ENCODE data around the gene SMPD4.
"Not testable (repeated sequence)": the region's sequence is repeated elsewhere in the genome, so short reads cannot be mapped to it uniquely, and the experiment has no call there.

The SMPD4 gene

DNA sequence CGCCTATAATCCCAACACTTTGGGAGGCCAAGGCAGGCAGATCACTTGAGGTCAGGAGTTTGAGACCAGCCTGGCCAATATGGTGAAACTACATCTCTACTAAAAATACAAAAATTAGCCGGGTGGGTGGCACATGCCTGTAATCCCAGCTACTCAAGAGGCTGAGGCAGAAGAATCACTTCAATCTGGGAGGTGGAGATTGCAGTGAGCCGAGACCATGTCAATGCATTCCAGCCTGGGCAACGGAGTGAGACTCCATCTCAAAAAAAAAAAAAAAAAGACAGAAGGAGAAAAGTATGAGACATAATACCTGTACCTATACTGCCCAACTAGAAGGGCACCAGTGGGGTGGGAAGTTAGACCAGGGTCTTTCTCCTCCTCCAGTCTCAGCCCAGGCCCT is 22.0 kb downstream of the SMPD4 start:
- DNase-seq (ENCODE audit: low read depth in 1 of 2, low spot score in 1 of 2), result not testable (repeated sequence)

DNA sequence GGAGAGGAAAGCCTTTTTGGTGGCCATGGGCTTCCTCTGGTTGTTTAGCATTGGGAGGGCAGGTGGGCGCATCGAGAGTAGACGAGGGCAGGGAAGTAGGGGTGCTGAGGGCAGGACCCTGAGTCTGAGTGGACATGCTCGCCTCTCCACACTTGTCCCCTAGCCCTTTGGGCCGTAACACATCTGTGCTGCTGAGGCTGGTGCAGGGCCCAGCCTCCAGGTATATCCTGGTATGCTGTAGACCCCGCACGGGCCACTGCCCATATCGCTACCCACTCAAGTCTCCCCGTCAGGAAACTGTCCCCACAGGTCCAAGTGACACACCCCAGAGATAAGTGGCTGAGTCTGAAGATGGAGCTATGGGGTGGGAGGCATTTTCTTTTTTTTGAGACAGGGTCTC is 22.8 kb downstream of the SMPD4 start:
- DNase-seq (ENCODE audit: low read depth in 1 of 2, low spot score in 1 of 2), result no peak

GRCh38 chr2:130157825-130158514 is 23.4 kb downstream of the SMPD4 start:
- DNase-seq (ENCODE audit: low read depth in 1 of 2, low spot score in 1 of 2), result not testable (repeated sequence)

GRCh38 chr2:130157354-130157753 is 24.0 kb downstream of the SMPD4 start:
- not testable (repeated sequence) for DNase-seq (ENCODE audit: low read depth in 1 of 2, low spot score in 1 of 2)

- no peak for DNase-seq (ENCODE audit: low read depth in 1 of 2, low spot score in 1 of 2)
Measured at GRCh38 chr2:130156624-130157004, 24.8 kb downstream of the SMPD4 start.

- DNase-seq (ENCODE audit: low read depth in 1 of 2, low spot score in 1 of 2), result peak in 1 of 2 donors; percentile 10
Measured at GRCh38 chr2:130155956-130156623, 25.3 kb downstream of the SMPD4 start.

DNA sequence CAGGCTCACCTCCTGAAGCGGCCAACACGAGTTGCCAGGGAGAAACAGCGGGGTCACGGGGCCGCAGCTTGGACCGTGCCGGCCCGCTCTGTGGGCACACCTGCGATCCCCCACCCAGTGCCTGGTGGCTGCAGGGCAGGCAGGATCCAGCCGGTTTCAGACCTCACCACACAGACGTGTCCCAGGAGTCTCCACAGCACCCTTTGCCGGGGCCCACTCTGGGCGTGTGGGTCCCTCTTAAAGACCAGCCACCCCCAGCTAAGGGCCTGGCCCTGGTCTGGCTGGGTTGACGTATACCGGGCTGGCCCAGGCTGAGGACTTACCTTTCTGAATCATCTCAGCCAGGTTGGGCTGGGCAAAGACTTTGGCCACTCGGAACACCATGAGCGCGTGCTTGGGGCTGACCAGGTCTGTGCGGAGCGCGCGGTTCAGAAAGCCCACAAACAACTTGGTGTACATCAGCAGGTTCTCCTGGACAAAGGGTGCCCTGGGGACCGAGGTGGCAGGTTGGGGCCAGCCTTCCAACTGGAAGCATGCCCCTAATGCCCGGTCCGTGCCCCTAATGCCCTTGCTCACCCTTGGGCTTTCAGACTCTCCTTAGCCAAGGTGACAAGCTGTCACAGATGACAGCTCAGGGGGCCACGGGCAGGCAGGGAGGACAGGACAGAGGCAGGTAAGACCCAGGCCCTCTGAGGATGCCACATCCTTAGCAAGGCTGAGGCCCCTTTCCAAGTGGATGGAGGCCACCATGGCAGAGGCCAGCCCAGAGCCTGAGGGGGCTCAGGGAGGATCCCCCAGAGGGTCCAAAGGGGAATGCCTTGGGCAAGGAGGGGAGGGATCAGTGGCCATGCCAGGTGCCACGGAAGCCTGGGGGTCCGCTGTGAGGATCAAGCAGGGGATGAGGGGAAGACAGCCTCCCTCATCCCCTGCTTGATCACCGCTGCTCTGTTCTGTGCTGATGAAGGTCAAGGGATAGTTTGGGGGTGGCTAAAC is 26.3 kb downstream of the SMPD4 start:
- DNase-seq (ENCODE audit: low read depth in 1 of 2, low spot score in 1 of 2), result no peak

DNA sequence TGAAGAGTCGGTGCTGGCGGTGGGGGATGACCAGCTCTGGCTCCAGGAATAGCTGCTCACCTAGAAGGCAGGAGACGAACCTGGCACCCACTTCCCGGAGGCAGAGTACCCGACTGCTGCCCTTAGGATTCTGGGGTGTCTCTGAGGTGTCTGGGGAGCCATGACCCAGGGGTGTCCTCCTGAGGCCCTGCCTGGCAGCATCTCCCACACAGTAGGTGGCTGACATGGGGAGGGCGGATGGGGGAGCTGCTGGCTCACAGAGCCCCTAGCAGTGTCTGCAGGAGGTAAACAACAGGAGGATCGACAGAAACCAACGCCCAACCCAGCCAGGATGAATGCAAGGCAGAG is 27.0 kb downstream of the SMPD4 start:
- DNase-seq (ENCODE audit: low read depth in 1 of 2, low spot score in 1 of 2), result not testable (repeated sequence)

DNA sequence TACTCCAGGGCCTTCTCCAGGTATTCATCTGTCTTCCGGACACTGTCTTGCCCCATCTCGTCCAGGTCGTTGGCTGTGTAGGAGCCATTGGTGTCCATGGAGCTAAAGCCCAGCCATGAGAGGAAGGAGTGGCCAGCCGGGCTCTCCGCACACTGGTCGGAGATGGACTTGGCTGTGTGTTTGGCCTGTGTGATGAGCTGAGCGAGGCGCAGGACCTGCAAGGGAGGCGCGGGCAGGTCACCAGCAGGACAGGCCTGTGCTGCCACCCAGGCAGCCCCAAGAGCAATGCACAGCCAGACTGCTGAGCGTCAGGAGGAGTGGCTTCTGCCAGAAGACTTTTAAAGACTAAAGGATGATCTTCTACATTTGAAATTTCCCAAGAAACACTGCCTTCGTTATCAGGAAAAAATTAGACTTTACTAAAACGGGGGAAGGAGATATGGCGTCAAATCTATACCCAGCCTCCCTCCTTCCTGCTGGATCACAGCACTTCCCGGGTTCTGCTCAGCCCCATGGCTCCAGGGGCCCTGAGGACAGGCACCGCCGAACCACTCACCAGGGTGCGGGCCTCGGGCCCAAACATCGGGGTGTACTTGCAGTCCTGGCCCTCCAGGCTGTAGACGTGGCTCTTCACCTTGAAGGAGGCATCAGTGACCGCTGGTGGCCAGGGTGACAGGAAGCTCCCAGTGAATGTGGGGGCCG is 27.5 kb downstream of the SMPD4 start:
- DNase-seq (ENCODE audit: low read depth in 1 of 2, low spot score in 1 of 2), result not testable (repeated sequence)

DNA sequence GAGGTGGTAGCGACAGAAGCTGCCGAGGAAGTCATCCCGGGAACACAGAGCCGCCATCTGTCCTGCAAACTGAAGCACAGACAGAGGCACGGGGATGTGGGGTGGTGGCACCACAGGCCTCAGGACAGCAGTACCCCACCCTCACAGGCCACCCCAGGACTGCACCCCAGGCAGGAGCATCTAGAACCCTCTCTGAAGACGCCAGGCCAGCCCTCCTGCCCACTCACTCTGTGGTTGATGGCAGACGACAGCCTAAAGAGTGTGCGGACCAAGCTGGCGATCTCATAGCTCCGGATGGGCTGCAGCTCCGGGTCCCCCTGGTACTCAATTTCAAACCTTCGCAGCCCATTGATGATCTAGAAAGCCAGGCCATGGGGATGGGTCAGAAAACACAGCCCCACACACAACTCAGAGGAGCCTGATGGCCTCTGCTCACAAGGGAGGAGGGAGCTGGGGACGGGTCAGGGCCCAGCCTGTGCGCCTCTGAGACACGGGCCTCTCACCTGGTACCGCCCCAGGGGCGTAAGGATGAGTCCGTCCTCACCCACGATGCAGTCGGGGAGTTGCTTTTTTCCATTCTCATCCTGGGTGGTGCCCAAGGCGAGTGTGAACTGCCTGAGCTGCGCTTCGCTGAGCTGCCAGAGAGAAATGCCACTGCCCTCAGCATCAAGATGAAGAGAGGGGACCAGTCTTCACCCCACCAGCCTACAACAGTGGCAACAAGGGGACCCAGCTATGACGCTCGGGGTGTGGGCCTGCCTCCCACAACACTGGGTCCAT is 28.4 kb downstream of the SMPD4 start:
- no peak for DNase-seq (ENCODE audit: low read depth in 1 of 2, low spot score in 1 of 2)

- not testable (repeated sequence) for DNase-seq (ENCODE audit: low read depth in 1 of 2, low spot score in 1 of 2)
Measured at GRCh38 chr2:130152136-130152815, 29.1 kb downstream of the SMPD4 start.

DNA sequence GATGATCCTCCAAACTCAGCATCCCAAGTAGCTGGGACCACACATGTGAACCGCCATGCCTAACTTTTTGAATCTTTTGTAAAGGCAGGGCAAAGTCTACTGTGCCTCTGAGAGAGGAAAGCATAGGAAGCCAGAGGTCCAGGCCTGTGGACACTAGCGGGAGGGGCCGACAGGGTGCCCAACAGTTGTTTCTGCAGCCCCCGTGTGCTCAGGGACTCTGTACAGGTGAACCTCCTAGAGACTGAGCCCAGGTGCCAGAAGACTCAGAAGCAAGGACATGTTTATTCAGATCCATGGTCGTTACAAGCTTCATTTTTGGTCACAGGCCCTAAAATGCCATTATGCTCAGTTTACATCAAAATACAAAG is 30.3 kb downstream of the SMPD4 start:
- DNase-seq (ENCODE audit: low read depth in 1 of 2, low spot score in 1 of 2), result not testable (repeated sequence)

GRCh38 chr2:130150181-130151144 is 30.9 kb downstream of the SMPD4 start:
- no peak for DNase-seq (ENCODE audit: low read depth in 1 of 2, low spot score in 1 of 2)

GRCh38 chr2:130148515-130148914 is 32.9 kb downstream of the SMPD4 start:
- DNase-seq (ENCODE audit: low read depth in 1 of 2, low spot score in 1 of 2), result not testable (repeated sequence)

- peak in 1 of 2 donors; percentile 11 for DNase-seq (ENCODE audit: low read depth in 1 of 2, low spot score in 1 of 2)
Measured at GRCh38 chr2:130145006-130145414, 36.4 kb downstream of the SMPD4 start, which contains the start of gene CCDC74B. CCDC74B (minus strand) TSS chr2:130145112; CDS start chr2:130144996, 116 bp downstream.

GRCh38 chr2:130143266-130144039 is 37.9 kb downstream of the SMPD4 start:
- DNase-seq (ENCODE audit: low read depth in 1 of 2, low spot score in 1 of 2), result not testable (repeated sequence)

- DNase-seq (ENCODE audit: low read depth in 1 of 2, low spot score in 1 of 2), result not testable (repeated sequence)
Measured at GRCh38 chr2:130142396-130143265, 38.8 kb downstream of the SMPD4 start.

Measured in activated CD4-positive, alpha-beta T cell treated with anti-CD3 and anti-CD28 coated beads, Interleukin-2, amount 50 U/mL, for 24 hours (primary cell).